HL-60 (cell line): Measurements from ENCODE around the gene GRAMD2B.

Source experiments
- DNase-seq, 2 experiments: peaks; one replicate each; pipeline ENCODE4 v3.0.0-alpha.2; 2010 to 2020; ENCODE audit warnings: low read depth in 1 of 2, low spot score in 1 of 2
- H3K27ac ChIP-seq: fragments of 250-450 bp; sonication (Bioruptor Pico); replicated peaks from 2 replicates; pipeline ENCODE4 v1.5.1; 2020; ENCODE audit warnings: mild to moderate bottlenecking, moderate library complexity
- H3K27me3 ChIP-seq: fragments of 250-450 bp; sonication (Bioruptor Pico); 2 replicates; pipeline ENCODE4 v1.5.1; 2021; ENCODE audit warnings: mild to moderate bottlenecking, moderate library complexity; ENCODE audit not compliant: insufficient read depth, poor library complexity, severe bottlenecking
- H3K4me3 ChIP-seq: replicated peaks from 2 replicates; pipeline ENCODE4 v1.5.1; 2011; ENCODE audit warnings: mild to moderate bottlenecking, control low read depth, low read length; ENCODE audit not compliant: insufficient read depth
- GABPA ChIP-seq: IDR thresholded peaks from 2 replicates; pipeline ENCODE4 v1.6.1; 2012; ENCODE audit warnings: low read depth
- POLR2AphosphoS5 ChIP-seq: IDR thresholded peaks from 2 replicates; pipeline ENCODE4 v1.6.1; 2012; ENCODE audit warnings: low read depth
- SPI1 ChIP-seq: IDR thresholded peaks from 2 replicates; pipeline ENCODE4 v1.6.1; 2012; ENCODE audit warnings: low read depth, mild to moderate bottlenecking, borderline replicate concordance
- TF ChIP-seq, protein P1 (sequence below): IDR thresholded peaks from 2 replicates; pipeline ENCODE4 v1.6.1; 2012; ENCODE audit warnings: low read depth; ENCODE audit not compliant: insufficient replicate concordance
- TF ChIP-seq, protein P2 (sequence below): IDR thresholded peaks from one replicate; pipeline ENCODE4 v1.5.1; 2011; ENCODE audit warnings: low read length, control low read depth, inconsistent platforms; ENCODE audit not compliant: insufficient read depth

Gene GRAMD2B

DNA sequence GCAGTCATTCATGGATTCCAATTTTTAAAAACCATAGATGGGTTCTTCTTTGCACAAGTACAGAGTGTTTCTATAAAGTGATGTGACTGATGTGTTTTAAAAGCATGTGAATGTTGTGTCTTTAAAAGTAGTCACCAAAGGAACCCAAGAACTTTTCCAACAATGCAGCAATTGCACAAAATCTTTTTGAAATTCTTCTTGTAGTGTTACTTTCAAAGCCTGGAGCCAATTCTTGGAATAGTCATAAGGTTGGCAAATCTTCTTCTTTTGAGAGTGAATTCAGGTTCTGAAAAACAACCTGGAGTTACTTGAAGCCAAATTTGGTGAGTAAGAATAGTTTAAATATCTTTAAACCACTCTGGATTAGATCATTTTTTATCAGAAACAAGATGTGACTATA is 10.5 kb downstream of the GRAMD2B start:
- no peak overlapping the region for H3K4me3 ChIP-seq
- DNase-seq = no peak
- TF ChIP-seq, protein P1, sequence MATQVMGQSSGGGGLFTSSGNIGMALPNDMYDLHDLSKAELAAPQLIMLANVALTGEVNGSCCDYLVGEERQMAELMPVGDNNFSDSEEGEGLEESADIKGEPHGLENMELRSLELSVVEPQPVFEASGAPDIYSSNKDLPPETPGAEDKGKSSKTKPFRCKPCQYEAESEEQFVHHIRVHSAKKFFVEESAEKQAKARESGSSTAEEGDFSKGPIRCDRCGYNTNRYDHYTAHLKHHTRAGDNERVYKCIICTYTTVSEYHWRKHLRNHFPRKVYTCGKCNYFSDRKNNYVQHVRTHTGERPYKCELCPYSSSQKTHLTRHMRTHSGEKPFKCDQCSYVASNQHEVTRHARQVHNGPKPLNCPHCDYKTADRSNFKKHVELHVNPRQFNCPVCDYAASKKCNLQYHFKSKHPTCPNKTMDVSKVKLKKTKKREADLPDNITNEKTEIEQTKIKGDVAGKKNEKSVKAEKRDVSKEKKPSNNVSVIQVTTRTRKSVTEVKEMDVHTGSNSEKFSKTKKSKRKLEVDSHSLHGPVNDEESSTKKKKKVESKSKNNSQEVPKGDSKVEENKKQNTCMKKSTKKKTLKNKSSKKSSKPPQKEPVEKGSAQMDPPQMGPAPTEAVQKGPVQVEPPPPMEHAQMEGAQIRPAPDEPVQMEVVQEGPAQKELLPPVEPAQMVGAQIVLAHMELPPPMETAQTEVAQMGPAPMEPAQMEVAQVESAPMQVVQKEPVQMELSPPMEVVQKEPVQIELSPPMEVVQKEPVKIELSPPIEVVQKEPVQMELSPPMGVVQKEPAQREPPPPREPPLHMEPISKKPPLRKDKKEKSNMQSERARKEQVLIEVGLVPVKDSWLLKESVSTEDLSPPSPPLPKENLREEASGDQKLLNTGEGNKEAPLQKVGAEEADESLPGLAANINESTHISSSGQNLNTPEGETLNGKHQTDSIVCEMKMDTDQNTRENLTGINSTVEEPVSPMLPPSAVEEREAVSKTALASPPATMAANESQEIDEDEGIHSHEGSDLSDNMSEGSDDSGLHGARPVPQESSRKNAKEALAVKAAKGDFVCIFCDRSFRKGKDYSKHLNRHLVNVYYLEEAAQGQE = no peak
- no peak overlapping the region for H3K27ac ChIP-seq
- H3K27me3 ChIP-seq = no peaks in the 10 kb centered on the region

DNA sequence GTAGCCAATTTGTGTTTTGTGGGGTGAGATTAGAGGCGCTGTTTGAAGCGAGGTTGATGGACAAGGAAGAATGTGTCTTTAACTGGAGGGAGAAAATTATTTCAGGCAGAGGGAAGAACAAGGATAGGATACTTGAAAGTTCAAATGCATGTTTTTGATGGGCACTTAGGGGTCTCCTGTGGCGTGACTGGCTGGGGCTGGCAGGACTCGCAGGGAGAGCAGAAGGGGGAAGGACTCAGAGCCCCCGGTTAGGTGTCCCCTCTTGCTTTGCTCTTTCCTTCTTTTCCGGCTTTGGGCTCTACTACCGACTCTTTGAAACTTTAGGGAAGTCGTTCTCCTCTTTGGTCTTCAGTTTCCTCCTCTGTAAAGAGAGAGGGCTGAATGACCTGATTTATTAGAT is 12.1 kb downstream of the GRAMD2B start:
- Histone ChIP-seq H3K4me3 (no peak overlapping the region), H3K27ac (no peak overlapping the region), H3K27me3 (no peaks in the 10 kb centered on the region)
- TF ChIP-seq GABPA (no peak), SPI1 (no peak), POLR2AphosphoS5 (no peak)
- TF ChIP-seq, protein P2, sequence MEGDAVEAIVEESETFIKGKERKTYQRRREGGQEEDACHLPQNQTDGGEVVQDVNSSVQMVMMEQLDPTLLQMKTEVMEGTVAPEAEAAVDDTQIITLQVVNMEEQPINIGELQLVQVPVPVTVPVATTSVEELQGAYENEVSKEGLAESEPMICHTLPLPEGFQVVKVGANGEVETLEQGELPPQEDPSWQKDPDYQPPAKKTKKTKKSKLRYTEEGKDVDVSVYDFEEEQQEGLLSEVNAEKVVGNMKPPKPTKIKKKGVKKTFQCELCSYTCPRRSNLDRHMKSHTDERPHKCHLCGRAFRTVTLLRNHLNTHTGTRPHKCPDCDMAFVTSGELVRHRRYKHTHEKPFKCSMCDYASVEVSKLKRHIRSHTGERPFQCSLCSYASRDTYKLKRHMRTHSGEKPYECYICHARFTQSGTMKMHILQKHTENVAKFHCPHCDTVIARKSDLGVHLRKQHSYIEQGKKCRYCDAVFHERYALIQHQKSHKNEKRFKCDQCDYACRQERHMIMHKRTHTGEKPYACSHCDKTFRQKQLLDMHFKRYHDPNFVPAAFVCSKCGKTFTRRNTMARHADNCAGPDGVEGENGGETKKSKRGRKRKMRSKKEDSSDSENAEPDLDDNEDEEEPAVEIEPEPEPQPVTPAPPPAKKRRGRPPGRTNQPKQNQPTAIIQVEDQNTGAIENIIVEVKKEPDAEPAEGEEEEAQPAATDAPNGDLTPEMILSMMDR = no peak
- TF ChIP-seq, protein P1 = no peak
- no peak for DNase-seq

DNA sequence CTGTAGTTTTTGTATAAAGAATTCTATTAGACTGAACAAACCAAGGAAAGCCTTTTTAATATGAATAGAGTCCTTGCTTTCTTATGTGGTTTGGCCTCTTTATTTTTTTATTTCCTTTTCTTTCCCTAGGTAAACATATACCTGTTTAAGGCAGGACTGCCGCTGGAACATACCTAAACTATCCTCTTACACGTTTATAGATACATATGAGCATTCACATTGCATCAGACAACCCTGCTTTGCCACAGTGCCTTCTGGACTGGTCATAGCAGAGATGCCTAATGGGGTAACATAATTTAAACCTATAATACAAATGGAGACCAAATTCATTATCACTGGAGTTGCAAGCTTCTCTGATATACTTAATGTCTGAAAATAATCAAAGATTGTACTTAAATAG is 12.5 kb downstream of the GRAMD2B start:
- Histone ChIP-seq H3K27ac (no peak overlapping the region), H3K27me3 (no peaks in the 10 kb centered on the region), H3K4me3 (no peak overlapping the region)
- DNase-seq = no peak
- TF ChIP-seq SPI1 (no peak), GABPA (no peak), POLR2AphosphoS5 (no peak)
- TF ChIP-seq, protein P1 = no peak
- TF ChIP-seq, protein P2 = no peak

DNA sequence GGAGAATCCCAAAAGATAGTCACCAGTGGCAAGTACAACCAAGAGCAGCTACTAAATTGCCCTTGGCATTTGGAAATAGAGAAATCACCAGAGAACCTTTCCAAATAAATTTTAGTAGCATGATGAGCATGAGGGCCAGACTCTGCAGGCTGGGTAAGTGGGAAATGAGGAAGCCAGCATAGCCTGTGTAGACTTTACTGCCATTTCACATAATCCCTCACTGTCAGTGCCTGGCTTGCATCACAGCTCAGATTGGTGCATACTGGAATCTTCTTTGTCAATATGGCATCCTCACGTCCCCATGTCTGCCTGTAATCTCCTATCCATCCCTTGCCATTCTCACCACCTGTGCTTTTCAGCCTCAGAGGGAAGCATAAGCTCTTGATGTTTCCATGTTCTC is 14.5 kb downstream of the GRAMD2B start:
- DNase-seq = no peak
- no peak for TF ChIP-seq SPI1
- TF ChIP-seq POLR2AphosphoS5 = no peak
- TF ChIP-seq GABPA = no peak
- TF ChIP-seq, protein P2 = no peak
- TF ChIP-seq, protein P1 = no peak
- Histone ChIP-seq H3K27ac (no peak overlapping the region), H3K27me3 (no peaks in the 10 kb centered on the region), H3K4me3 (no peak overlapping the region)
